GM18873 (cell line): Measurements from ENCODE around the gene LPP.
"Not testable (repeated sequence)": the region's sequence is repeated elsewhere in the genome, so short reads cannot be mapped to it uniquely, and the experiment has no call there.

ENCODE experiments used
- ATAC-seq: cut with Tn5 transposase; IDR thresholded peaks from one replicate; pipeline ENCODE4 v1.9.1; 2021; ENCODE audit warnings: mild to moderate bottlenecking, moderate library complexity, moderate number of reproducible peaks; ENCODE audit not compliant: unreplicated experiment, low FRiP score

The LPP gene

GRCh38 chr3:188415196-188415595, 261.2 kb downstream of the LPP start:
- ATAC-seq: no peak

- no peak for ATAC-seq
Measured at GRCh38 chr3:188416041-188416440, 262.1 kb downstream of the LPP start.

GRCh38 chr3:188417271-188417696, 263.3 kb downstream of the LPP start:
- no peak for ATAC-seq

- no peak for ATAC-seq
Measured at GRCh38 chr3:188417766-188418165, 263.8 kb downstream of the LPP start.

- ATAC-seq: peak; percentile 17
Measured at GRCh38 chr3:188421151-188421821, 267.3 kb downstream of the LPP start.

GRCh38 chr3:188421836-188422540, 268.0 kb downstream of the LPP start:
- peak; percentile 100 for ATAC-seq

GRCh38 chr3:188427981-188428380, 274.0 kb downstream of the LPP start:
- not testable (repeated sequence) for ATAC-seq

GRCh38 chr3:188431040-188431439, 277.1 kb downstream of the LPP start:
- ATAC-seq: no peak

- no peak for ATAC-seq
Measured at GRCh38 chr3:188431553-188431952, 277.6 kb downstream of the LPP start.

GRCh38 chr3:188432802-188433520, 279.0 kb downstream of the LPP start:
- ATAC-seq: no peak

GRCh38 chr3:188433521-188434150, 279.7 kb downstream of the LPP start:
- ATAC-seq: no peak

GRCh38 chr3:188434594-188434993, 280.6 kb downstream of the LPP start:
- ATAC-seq: no peak

GRCh38 chr3:188435266-188435665, 281.3 kb downstream of the LPP start:
- ATAC-seq: no peak

- ATAC-seq: no peak
Measured at GRCh38 chr3:188437926-188438325, 284.0 kb downstream of the LPP start.

- ATAC-seq: peak; percentile 94
Measured at GRCh38 chr3:188439080-188439479, 285.1 kb downstream of the LPP start.

GRCh38 chr3:188440340-188440972, 286.5 kb downstream of the LPP start:
- no peak for ATAC-seq

GRCh38 chr3:188442430-188442829, 288.5 kb downstream of the LPP start:
- ATAC-seq: no peak

GRCh38 chr3:188445175-188445574, 291.2 kb downstream of the LPP start:
- ATAC-seq: not testable (repeated sequence)

GRCh38 chr3:188446014-188446413, 292.1 kb downstream of the LPP start:
- ATAC-seq: peak; percentile 70

GRCh38 chr3:188446766-188447165, 292.8 kb downstream of the LPP start:
- no peak for ATAC-seq
